ENCODE data around the gene KTI12.

Gene KTI12

DNA sequence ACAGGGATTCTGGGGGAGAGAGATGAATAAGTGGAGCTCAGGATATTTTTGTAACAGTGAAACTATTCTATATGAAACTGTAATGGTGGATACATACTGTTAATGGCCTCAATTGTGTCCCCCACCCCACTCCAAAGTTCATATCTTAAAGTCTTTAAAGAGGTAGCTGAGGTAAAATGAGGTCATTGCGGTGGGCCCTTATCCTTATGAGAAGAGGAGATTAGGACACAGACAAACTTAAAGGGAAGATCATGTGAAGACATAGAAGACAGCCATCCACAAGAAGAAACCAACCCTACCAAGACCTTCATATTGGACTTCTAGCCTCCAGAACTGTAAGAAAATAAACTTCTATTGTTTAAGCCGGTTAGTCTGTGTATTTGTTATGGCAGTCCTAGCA is 11.6 kb upstream of the KTI12 start:
- no peak overlapping the region for H3K27ac ChIP-seq (ENCODE audit: low read depth, low read length, poor library complexity, severe bottlenecking)

DNA sequence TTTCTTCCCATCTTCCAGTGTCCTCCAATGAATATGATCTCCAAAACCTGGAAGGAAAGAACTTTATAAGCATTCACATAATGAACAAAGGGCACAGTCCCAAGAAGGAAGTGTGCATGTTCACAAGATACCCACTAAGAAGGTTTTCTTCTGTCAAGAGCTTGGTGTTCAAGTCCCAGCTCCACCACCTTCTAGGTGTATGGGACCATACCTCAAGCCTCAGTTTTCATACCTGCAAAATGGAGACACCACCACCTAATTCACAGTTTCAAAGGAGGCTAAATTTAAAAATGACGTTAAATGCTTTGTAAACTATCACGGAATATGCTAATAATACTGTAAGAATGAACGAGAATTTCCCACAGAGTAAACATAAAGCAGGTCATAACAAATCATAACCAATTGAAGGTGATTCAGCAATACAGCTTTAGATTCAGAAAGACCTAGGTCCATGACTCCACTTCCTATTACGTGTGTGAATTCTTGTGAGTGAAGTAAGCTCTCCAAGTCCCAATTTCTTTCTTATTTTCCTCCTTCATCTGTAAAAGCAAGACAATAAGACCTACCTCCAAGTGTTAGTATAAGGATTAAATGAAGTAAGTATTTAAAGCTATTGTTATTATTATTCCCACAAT is 8.1 kb upstream of the KTI12 start:
- H3K27me3 ChIP-seq (ENCODE audit: insufficient read depth, low read length) = no peaks in the 10 kb centered on the region
- no peak for TF ChIP-seq EZH2 (IDR thresholded peaks at IDR 0.05; ENCODE audit: borderline replicate concordance, low read length)
- TF ChIP-seq, protein P1, sequence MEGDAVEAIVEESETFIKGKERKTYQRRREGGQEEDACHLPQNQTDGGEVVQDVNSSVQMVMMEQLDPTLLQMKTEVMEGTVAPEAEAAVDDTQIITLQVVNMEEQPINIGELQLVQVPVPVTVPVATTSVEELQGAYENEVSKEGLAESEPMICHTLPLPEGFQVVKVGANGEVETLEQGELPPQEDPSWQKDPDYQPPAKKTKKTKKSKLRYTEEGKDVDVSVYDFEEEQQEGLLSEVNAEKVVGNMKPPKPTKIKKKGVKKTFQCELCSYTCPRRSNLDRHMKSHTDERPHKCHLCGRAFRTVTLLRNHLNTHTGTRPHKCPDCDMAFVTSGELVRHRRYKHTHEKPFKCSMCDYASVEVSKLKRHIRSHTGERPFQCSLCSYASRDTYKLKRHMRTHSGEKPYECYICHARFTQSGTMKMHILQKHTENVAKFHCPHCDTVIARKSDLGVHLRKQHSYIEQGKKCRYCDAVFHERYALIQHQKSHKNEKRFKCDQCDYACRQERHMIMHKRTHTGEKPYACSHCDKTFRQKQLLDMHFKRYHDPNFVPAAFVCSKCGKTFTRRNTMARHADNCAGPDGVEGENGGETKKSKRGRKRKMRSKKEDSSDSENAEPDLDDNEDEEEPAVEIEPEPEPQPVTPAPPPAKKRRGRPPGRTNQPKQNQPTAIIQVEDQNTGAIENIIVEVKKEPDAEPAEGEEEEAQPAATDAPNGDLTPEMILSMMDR (IDR thresholded peaks at IDR 0.05; ENCODE audit: low read length) = no peak
- no peaks in the 10 kb centered on the region for H3K9me3 ChIP-seq (ENCODE audit: low read length)
- no peaks in the 10 kb centered on the region for H3F3A ChIP-seq (ENCODE audit: insufficient read depth, low read length)
- no peak overlapping the region for H3K4me3 ChIP-seq (ENCODE audit: low read depth, low read length, poor library complexity, severe bottlenecking)
- no peaks in the 10 kb centered on the region for H3K4me1 ChIP-seq (ENCODE audit: insufficient read depth, low read length, severe bottlenecking)
- no peak overlapping the region for H3K27ac ChIP-seq (ENCODE audit: low read depth, low read length, poor library complexity, severe bottlenecking)
- no peaks in the 10 kb centered on the region for H4K20me1 ChIP-seq (ENCODE audit: insufficient read depth, low read length)
- H2AFZ ChIP-seq (ENCODE audit: low read length) = no peak overlapping the region
- peaks cover 13% of the 10 kb centered on the region; the same call in 1 of the 2 replicates for H3K79me2 ChIP-seq (ENCODE audit: insufficient read depth, low read length)
- peaks cover 35% of the 10 kb centered on the region for H3K36me3 ChIP-seq (ENCODE audit: insufficient read depth, low read length)
- no peak overlapping the region for H3K4me2 ChIP-seq (ENCODE audit: low read length)
- H3K9ac ChIP-seq (ENCODE audit: low read length) = no peak overlapping the region
- H3K9me2 ChIP-seq (ENCODE audit: low read depth, low read length) = no peaks in the 10 kb centered on the region

More for the DNA sequence above, 11.6 kb upstream of the KTI12 start:
- H2AFZ ChIP-seq (ENCODE audit: low read length) = no peak overlapping the region
- no peaks in the 10 kb centered on the region for H4K20me1 ChIP-seq (ENCODE audit: insufficient read depth, low read length)
- H3K4me3 ChIP-seq (ENCODE audit: low read depth, low read length, poor library complexity, severe bottlenecking) = no peak overlapping the region
- H3K36me3 ChIP-seq (ENCODE audit: insufficient read depth, low read length) = peaks cover 29% of the 10 kb centered on the region
- H3K27me3 ChIP-seq (ENCODE audit: insufficient read depth, low read length) = no peaks in the 10 kb centered on the region
- no peaks in the 10 kb centered on the region for H3F3A ChIP-seq (ENCODE audit: insufficient read depth, low read length)
- peaks cover 4% of the 10 kb centered on the region; the same call in 1 of the 2 replicates for H3K9me3 ChIP-seq (ENCODE audit: low read length)
- H3K4me1 ChIP-seq (ENCODE audit: insufficient read depth, low read length, severe bottlenecking) = no peaks in the 10 kb centered on the region
- no peak overlapping the region for H3K9ac ChIP-seq (ENCODE audit: low read length)
- H3K4me2 ChIP-seq (ENCODE audit: low read length) = no peak overlapping the region
- H3K79me2 ChIP-seq (ENCODE audit: insufficient read depth, low read length) = peaks cover 14% of the 10 kb centered on the region; the same call in 1 of the 2 replicates
- TF ChIP-seq EZH2 (IDR thresholded peaks at IDR 0.05; ENCODE audit: borderline replicate concordance, low read length) = no peak
- H3K9me2 ChIP-seq (ENCODE audit: low read depth, low read length) = no peaks in the 10 kb centered on the region

DNA sequence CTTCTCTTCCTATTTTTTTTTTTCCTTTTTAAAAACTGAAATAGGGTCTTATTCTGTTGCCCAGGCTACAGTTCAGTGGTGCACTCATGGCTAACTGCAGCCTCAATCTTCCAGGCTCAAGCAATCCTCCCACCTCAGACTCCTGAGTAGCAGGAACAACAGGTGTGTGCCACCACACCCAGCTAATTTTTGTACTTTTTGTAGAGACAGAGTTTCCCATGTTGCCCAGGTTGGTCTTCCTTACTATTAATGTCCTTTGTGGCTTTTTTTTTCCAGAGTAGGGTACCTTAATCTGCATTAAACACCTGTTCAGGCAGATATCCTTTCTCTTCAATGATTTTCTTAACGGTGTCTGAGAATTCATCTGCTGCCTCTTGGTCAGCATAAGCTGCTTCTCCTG is 4.3 kb upstream of the KTI12 start:
- H2AFZ ChIP-seq (ENCODE audit: low read length) = no peak overlapping the region
- H3K4me3 ChIP-seq (ENCODE audit: low read depth, low read length, poor library complexity, severe bottlenecking) = no peak overlapping the region
- peaks cover 37% of the 10 kb centered on the region for H3K36me3 ChIP-seq (ENCODE audit: insufficient read depth, low read length)
- H3K9me2 ChIP-seq (ENCODE audit: low read depth, low read length) = no peaks in the 10 kb centered on the region
- peaks cover 6% of the 10 kb centered on the region for H3K4me1 ChIP-seq (ENCODE audit: insufficient read depth, low read length, severe bottlenecking)
- H3F3A ChIP-seq (ENCODE audit: insufficient read depth, low read length) = no peaks in the 10 kb centered on the region
- H3K9me3 ChIP-seq (ENCODE audit: low read length) = no peaks in the 10 kb centered on the region
- H3K27me3 ChIP-seq (ENCODE audit: insufficient read depth, low read length) = no peaks in the 10 kb centered on the region
- H3K4me2 ChIP-seq (ENCODE audit: low read length) = no peak overlapping the region
- H3K27ac ChIP-seq (ENCODE audit: low read depth, low read length, poor library complexity, severe bottlenecking) = no peak overlapping the region
- H3K9ac ChIP-seq (ENCODE audit: low read length) = no peak overlapping the region
- peaks cover under 1% of the 10 kb centered on the region for H3K79me2 ChIP-seq (ENCODE audit: insufficient read depth, low read length)
- TF ChIP-seq EZH2 (IDR thresholded peaks at IDR 0.05; ENCODE audit: borderline replicate concordance, low read length) = no peak
- TF ChIP-seq, protein P1 (IDR thresholded peaks at IDR 0.05; ENCODE audit: low read length) = no peak
- H4K20me1 ChIP-seq (ENCODE audit: insufficient read depth, low read length) = no peaks in the 10 kb centered on the region

DNA sequence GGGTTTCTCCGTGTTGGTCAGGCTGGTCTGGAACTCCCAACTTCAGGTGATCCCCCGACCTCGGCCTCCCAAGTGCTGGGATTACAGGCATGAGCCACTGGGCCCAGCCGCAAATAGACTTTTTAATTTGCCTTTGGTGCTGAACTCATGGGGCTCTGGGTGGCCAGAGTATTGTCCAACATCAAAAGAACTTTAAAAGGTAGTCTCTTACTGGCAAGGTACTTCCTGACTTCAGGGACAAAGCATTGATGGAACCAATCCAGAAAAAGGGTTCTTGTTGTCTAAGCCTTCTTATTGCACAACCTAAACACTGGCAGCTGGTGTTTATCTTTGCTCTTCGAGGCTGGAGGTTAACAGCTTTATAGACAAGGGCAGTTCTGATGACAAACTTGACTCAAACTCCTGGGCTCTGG is 3.8 kb upstream of the KTI12 start:
- Histone ChIP-seq H3K4me1 (ENCODE audit: insufficient read depth, low read length, severe bottlenecking) (peaks cover 8% of the 10 kb centered on the region), H3K9me3 (ENCODE audit: low read length) (no peaks in the 10 kb centered on the region), H4K20me1 (ENCODE audit: insufficient read depth, low read length) (no peaks in the 10 kb centered on the region), H3K4me3 (ENCODE audit: low read depth, low read length, poor library complexity, severe bottlenecking) (no peak overlapping the region), H3F3A (ENCODE audit: insufficient read depth, low read length) (no peaks in the 10 kb centered on the region), H3K27ac (ENCODE audit: low read depth, low read length, poor library complexity, severe bottlenecking) (no peak overlapping the region), H3K9me2 (ENCODE audit: low read depth, low read length) (no peaks in the 10 kb centered on the region), H3K36me3 (ENCODE audit: insufficient read depth, low read length) (peaks cover 37% of the 10 kb centered on the region), H2AFZ (ENCODE audit: low read length) (no peak overlapping the region), H3K79me2 (ENCODE audit: insufficient read depth, low read length) (peaks cover 5% of the 10 kb centered on the region), H3K9ac (ENCODE audit: low read length) (no peak overlapping the region), H3K27me3 (ENCODE audit: insufficient read depth, low read length) (no peaks in the 10 kb centered on the region), H3K4me2 (ENCODE audit: low read length) (no peak overlapping the region)
- TF ChIP-seq, protein P1 (IDR thresholded peaks at IDR 0.05; ENCODE audit: low read length) = no peak
- TF ChIP-seq EZH2 (IDR thresholded peaks at IDR 0.05; ENCODE audit: borderline replicate concordance, low read length) = no peak

All from OCI-LY1 (cell line).